Colon (tissue), 2 donors: ENCODE results near the gene FOXA2.

ENCODE experiments used
- FAIRE-seq: peaks from 2 replicates; lab custom pipeline; 2012; peaks lifted over from hg19 to GRCh38; lab: Jason Lieb, UNC
- donor health status: control.
- donor health status: control.

The FOXA2 gene

DNA sequence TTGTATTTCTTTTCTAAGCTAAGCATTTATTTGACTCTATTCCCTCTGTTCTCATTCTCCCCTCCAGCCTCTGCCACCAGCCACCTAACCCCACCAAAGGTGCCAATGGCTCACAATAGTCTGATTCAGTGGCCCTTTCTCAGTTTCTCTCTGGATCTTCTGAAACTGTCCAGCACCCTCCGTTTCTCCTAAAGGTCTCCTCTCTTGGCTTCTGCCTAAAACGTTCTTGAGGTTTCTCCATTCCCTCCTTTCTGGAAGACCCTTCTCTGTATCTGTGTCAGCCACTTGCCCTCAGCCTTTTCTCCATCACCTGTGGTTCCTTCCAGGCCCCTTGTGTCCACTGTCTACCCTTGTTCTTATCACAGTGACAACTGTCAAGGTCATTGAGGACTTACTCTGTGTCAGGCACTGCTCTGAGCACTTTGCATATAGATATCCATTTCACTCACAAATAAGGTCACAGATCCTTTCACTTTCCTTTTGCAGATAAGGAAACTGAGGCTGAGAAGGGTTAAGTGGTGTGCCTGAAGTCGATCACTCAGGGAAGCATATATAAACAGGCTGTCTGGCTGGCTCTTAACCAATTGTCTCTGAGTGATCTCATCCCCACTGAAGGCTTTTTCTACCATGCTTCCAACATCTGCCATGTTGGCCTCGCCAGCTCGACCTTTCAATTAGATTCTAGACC is 48.1 kb downstream of the FOXA2 start:
- no peak for FAIRE-seq

DNA sequence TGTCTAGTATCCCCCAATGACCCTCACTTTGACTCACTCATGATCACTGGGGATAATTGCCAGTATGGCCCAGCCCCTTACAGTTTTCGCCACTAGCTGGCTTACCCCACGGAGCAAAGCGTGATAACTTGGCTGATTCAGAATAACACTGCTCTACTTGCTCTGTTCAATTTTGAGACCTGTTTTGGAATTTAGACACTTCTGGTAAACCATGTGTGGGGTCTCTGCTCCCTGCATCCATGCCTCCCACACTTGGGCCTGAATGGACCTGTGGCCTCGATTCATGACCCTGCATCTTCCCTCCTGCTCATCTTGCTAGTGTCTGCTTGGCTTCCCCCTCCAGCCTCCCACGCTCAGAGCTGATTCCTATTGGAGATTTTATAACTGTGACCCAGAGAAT is 48.9 kb downstream of the FOXA2 start:
- FAIRE-seq = no peak

DNA sequence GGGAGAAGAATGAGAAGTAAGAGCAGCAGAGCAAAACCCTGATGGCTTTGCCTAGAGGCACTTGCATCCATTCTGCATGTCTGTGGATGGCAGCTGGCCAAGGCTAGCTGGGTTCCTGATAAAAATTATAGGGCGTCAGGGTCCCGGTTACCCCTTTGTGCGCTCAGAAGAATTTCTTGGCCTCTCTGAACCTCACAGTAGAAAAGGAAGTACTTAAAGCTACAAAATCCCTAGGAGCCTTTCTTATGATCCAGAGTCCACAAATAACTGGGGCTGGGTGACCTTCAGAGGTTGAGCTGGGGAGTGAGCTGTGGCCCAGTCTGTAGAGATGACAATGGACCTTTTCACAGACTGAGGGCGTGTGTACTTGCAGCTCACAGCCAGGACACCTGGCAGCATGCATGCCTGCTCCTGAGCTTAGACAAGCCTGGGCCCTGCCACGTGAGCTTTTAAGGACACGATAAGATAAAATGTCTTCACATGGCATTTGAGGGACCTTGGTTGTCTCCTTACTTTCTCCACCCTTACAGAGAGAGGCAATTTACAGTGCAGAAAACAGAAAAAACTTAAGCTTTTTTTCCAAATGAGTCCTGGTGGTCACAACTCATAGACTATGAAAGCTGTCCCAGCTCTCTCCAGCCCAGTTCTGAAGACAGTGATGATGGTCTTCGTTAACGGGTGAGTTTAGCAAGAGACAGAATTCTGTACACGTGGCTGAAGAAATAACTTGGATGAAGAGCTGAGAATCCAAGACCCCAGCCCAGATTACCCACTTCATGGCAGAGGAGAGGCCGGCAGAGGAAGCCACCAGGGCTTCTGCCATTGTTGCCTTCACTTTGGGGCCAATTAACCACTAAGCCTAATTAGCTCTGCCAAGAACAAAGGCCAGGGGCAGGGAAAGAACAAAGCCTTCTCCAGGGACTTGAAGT is 50.3 kb downstream of the FOXA2 start:
- no peak for FAIRE-seq

- FAIRE-seq = no peak
Measured at GRCh38 chr20:22532598-22532997, 51.8 kb downstream of the FOXA2 start.

- no peak for FAIRE-seq
Measured at GRCh38 chr20:22531756-22532155, 52.6 kb downstream of the FOXA2 start.

GRCh38 chr20:22531056-22531615 is 53.2 kb downstream of the FOXA2 start:
- no peak for FAIRE-seq
